8988T (cell line): ENCODE results near the gene RGMB.

Source experiments
- DNase-seq: peaks from one replicate; pipeline ENCODE4 v3.0.0; 2011

Gene RGMB

DNA sequence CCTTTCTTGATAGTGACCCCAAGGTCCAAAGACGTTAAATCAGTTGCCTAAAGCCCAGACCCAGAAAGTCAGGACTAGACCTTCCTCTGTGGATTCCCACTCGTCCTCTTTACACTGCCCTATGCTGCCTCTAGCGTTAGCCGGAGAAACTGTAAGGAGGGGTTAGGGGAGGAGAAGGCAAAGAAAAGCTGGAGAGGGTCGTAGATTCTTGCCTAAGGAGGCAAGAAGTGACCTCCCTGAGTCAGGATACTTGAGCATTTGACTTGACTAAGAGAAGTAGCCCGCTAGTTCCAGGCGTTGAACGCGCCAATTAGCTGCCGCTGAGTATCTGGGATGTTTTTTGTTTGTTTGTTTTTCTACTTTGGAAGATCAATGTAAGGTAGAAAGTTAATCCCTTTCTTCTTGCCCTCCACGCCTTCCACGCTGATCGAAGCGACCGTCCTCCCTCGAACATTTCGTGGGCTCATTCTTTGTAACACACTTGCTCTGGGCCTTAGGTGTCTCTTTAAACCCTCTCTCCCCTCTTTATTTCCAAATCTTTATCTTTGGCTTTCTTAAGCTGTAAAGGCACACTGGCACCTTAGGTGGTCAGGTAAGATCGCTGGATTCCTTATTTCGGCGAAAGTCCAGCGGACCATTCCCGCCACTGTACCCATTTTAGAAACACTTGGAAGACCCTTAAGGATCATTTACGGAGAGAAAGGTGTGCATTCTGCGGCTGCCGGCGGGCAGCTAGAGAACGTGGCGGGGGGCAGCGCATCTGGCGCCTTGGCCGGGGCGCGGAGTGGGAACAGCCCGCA lies 5.1 kb upstream of the RGMB start:
- peak; percentile 39 for DNase-seq

DNA sequence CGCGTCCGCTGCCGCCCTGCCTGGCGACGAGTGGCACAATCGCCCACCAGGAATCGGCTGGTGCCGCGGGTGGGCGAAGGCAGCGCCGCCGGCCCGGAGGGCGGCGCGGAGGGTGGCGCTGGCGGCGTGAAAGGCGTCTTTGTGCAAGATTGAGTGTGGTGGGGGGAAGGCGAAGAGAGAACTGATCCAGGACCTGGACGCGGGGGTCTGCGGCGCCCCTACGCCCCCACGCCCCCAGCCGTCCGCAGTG lies 4.6 kb upstream of the RGMB start:
- DNase-seq = no peak

DNA sequence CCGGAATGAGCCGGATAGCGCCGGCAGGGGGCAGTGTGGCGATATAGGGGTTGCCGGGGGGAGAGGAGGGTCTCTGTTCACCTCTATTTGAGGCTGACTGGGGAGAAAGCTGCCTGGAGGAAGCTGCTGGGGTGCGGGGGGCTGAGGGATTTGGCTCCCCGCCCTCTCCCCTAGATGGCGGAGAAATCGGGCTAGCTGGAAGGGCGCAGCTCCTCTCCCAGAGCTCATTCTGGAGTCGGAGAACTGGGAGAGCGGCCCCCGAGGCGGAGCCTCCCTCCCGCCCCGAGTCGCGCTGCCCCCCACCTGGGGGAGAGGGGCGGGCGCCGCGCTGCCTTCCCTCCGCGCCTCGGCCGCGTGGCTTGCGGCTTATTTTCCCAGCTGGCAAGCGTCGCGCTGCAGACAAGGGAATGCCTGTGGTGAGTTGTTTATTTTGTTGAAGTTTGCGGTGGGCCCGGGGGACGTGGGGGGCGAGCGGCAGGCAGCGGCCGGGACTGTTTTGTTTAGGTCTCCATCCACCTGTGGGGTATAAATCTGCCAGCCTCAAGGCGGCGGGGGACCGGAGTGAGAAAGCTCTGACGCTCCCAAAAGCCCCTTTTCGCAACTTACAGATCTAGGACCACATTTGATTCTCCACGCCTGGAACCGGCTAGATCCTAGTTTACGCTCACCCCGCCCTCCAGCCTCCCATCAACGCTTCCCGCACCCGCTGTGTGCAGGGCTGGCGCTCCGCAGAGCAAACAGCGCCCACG lies 4.1 kb upstream of the RGMB start:
- peak; percentile 40 for DNase-seq

- no peak for DNase-seq
These were observed 3.6 kb upstream of the RGMB start for GRCh38 chr5:98769959-98770208.

DNA sequence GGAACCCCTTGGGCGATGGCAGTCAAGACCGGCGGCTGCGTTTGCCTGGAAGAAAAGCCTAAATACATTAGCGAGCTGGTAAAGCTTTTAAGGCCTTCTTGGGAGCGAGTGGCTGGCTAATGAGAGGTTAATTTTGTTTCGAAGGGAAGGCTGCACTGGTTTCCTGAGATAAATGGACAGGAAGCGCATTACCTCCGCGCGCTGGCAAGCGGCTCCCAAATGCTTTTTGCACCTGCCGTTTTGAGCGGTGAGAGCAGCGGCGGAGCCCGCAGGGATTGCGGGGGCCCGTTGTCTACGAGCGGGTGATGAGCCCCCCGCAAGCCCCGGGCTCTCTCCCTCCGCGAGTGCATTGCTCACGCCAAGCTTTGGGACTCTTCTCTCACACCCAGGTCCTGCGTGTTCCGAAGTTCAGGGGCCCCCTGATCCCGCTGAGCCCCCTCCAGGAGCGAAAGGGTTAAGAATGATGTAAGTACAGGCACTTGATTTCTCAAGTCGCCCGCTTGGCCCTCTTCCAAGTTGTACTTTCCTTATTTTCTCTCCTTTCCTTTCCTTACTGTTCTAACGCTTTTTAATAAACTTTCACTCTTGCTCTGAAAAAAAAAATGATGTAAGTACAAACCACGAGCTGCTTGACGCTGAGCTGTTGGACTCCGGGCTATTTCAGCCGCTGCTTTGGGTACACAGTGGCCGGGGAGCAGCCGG lies 3.1 kb upstream of the RGMB start:
- DNase-seq = no peak

- DNase-seq = no peak
These were observed 2.5 kb upstream of the RGMB start for GRCh38 chr5:98770911-98771322.

- peak; percentile 47 for DNase-seq
These were observed 1.9 kb upstream of the RGMB start for GRCh38 chr5:98771382-98772109.

- peak; percentile 42 for DNase-seq
These were observed 849 bp upstream of the RGMB start for GRCh38 chr5:98772415-98773213.

DNA sequence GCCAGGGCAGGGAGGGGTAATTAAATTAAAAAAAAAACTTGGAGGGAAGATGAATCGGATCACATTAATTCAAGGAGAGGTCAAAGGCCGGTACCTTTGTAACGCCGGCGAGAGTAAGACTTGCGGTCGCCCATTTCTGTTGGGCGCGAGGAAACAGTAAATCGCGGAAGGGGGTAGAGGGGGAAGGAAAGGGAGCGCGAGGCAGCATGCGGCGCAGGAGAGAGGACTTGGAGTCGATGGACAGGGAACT lies 324 bp upstream of the RGMB start:
- DNase-seq = no peak

DNA sequence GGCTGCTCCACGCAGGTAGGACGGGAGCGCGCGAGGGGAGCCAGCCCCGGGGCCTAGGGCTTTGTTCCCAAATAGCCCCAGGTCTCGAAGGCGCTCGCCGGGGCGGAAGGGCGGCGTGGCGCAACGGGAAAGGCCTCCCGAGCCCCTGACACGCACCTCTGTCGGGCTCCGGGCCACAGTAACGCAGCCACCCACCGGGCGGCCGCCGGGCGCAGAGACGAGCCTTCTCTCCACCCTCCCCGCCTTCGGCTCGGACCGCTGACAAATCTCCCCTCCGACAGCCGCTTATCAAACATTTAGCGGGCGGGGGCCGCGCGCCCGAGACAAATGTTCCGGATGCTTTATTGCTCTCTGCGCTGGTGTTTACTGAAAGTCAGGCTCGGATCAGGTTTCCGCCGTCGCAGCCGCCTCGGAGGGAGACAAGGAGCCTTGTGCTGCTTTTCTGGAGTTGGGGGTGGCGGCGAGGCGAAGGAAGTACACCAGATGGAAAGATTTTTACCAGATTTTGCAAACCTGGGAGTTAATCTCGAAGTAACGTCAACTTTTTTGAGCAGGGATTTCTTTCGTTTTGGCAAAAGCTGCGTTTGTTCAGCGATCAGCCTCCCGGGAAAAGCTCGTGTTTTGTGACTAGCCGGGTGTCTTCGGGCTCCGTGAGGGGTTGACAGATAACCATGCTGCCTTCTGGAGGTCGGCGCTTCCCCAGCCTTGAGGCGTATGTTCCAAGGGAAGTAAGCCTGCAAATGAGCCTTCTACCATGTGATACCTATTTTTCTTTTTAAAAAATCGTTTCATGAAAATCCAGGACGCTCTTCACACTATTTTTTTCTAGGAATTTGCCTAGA lies 950 bp downstream of the RGMB start:
- DNase-seq = no peak

GRCh38 chr5:98775246-98776065 lies 2.0 kb downstream of the RGMB start:
- no peak for DNase-seq

DNA sequence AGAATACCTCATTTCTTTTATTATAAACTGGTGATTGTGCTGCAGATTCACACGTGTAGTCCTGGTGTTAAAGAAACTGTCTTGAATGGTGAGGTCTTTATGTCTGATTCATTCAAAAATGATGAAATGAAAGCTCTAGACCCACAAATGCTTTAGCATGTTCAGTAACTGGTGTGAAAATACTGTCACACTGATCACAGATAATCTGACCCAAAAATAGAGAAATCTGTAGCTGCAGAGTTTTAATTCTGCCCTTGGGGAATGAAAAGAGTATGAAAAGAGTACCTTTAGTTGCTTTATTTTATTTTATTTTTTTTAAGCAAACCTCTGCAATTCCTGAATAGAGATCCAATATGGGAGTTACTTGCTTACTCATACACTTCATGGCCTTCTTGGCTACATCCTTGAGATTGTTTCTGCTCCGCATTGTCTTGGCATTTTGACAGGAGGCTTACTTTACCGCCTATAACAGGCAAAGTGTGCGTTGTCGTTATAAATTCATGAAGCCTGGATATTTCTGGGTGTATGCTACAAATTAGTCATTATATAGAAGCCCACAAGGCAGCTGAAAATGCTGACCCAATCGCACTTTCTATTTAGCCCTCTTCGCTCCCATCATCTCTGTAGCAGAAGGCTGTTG lies 2.7 kb downstream of the RGMB start:
- no peak for DNase-seq

DNA sequence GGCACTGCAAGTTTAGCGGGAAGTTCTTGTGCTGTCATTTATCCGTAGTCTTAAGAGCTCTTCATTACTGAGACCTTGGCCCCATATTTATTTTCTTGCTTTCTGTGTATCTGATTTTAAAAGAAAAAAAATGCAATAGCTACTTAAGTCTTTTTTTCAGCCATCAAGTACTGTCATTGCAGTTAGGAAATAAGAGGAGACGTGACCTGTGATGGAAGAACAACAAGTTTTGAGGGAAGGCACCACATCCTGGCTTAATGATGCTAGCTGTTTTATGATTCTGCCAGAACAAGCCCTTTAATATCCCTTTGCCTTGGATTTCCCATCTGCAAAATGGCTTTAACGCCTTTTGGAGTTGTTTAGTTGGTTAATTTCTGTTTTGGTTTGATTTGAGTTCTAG lies 3.8 kb downstream of the RGMB start:
- no peak for DNase-seq

DNA sequence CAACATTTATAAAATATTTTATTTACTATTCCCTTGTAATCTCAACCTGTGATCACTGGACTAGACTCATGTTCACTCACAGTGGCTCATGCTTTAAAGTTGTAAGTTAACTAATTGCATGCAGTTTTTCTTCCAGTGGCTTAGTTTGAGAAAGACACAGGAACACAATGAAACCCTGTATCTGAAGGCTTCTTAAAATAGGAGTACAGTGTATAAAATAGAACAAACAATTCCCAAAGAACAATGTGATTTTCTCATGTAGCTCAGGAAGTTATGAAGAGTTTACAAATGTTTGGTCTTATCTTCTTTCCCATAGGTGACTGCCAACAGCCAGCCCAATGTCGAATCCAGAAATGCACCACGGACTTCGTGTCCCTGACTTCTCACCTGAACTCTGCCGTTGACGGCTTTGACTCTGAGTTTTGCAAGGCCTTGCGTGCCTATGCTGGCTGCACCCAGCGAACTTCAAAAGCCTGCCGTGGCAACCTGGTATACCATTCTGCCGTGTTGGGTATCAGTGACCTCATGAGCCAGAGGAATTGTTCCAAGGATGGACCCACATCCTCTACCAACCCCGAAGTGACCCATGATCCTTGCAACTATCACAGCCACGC lies 5.9 kb downstream of the RGMB start:
- DNase-seq = no peak

- DNase-seq = no peak
These were observed 6.9 kb downstream of the RGMB start for GRCh38 chr5:98780390-98780789.

DNA sequence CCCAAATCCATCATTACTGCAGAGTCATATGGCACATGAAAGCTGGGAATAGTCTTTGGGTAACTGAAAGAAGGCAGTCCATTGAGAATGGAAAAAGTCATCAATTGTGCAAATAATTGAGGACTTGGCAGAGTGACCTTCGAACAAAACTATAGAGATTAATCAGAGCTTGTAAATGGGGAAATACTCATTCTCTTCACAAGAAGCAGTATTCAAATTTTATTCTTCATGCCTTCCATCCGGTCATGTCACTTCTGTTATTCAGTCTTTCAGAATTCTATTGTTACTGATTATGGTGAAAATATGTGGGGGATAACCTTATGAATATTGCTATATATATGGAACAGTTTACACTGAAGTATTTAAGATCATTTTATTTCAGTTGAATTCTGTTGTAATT lies 8.1 kb downstream of the RGMB start:
- DNase-seq = no peak

GRCh38 chr5:98781964-98782363 lies 8.5 kb downstream of the RGMB start:
- DNase-seq = no peak

DNA sequence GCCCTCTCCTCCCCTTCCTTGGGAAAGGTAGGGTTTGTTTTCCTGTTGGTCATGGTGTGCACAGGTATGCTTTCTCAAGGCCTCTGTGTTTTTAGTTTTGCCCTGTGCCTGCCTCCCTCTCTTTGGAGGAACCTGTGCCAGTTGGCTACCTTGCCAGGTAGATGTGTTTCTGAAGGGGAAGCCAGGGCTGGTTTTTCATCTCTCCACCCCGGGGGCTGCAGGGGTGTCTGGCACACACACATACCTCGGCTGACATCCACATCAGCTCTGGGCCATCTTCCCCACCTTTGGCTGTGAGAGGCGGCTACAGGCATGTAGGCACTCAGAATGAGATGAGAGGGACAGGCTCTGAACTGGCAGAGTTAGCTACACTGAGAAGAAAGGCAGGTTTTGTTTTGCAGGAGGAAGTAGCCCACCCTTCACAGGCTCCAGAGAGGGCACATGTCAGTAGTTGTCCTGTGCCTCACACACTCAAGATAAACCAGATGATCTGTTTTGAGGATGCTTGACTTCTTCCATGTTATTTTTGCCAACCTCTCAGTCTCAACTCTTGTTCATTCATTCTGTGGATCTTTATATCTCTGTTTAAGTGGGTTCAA lies 9.7 kb downstream of the RGMB start:
- no peak for DNase-seq

GRCh38 chr5:98784411-98784810 lies 10.9 kb downstream of the RGMB start:
- no peak for DNase-seq

- DNase-seq = no peak
These were observed 11.8 kb downstream of the RGMB start for GRCh38 chr5:98785244-98785643.
